GM18498 (cell line): Measurements from ENCODE around the gene KIF25.

ENCODE experiments used
- ATAC-seq: cut with Tn5 transposase; IDR thresholded peaks from one replicate; pipeline ENCODE4 v1.9.1; 2021; ENCODE audit warnings: mild to moderate bottlenecking, moderate library complexity; ENCODE audit not compliant: unreplicated experiment

Gene KIF25

GRCh38 chr6:168016176-168016620, 18.7 kb downstream of the KIF25 start:
- no peak for ATAC-seq

- ATAC-seq = no peak
Observed at GRCh38 chr6:168016721-168017525, 19.5 kb downstream of the KIF25 start.

GRCh38 chr6:168017629-168018028, 20.2 kb downstream of the KIF25 start:
- no peak for ATAC-seq

- ATAC-seq = no peak
Observed at GRCh38 chr6:168018664-168019063, 21.2 kb downstream of the KIF25 start.

GRCh38 chr6:168020242-168020641, 22.8 kb downstream of the KIF25 start:
- no peak for ATAC-seq

DNA sequence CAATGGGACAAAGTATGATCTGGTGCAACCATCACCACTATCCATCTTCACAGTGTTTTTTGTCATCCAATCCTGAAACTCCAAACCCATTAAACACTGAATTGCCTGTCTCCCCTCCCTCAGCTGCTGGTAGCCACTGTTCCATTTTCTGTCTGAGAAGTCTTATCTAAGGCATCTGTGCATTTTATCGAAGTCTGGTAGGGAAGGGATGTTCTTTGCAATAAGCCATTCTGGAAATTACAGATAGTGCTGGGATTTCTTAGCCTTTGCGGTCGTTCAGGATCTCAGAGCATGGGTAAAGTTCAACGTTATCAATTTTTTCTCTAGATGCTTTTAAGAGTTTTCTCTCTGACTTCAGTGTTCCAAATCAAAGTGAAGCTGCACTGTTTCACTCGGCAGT, 24.1 kb downstream of the KIF25 start:
- ATAC-seq = no peak

DNA sequence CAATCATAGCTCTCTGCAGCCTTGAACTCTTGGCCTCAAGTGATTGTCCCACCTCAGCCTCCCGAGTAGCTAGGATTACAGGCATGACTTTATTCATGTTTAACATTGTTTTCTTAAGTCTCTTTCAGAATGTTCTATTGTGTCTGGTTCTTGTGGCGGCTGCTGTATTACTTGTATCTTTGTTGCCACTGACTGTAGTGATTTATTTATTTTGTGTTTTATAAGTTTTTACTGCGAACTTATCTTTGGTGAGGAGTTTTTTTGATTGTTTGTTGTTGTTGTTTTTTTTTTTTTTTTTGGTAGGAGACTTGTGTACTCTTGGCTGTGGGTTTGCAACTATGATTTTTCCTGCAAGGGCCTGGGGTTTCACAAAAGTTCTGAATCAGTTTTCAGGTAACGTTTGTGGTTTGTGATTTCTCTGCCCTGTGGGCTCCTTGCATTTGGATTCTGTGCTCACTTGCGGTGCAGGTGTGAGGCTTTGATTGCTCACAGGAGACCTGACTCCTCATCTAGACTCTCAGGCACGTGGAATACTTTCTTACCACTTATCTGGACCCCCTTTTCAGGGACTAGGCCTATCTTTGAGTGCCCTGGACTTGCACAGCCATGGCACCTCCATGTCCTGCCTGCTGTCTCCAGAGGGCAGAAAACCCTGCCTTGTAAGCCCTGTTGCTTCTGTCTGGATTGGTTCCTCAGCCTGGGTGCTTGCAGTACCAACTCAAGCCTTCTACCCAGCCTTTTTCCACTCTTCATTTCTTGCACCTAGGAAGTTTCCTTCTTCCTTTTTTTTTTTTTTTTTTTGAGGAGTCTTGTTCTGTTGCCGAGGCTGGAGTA, 25.2 kb downstream of the KIF25 start:
- no peak for ATAC-seq

DNA sequence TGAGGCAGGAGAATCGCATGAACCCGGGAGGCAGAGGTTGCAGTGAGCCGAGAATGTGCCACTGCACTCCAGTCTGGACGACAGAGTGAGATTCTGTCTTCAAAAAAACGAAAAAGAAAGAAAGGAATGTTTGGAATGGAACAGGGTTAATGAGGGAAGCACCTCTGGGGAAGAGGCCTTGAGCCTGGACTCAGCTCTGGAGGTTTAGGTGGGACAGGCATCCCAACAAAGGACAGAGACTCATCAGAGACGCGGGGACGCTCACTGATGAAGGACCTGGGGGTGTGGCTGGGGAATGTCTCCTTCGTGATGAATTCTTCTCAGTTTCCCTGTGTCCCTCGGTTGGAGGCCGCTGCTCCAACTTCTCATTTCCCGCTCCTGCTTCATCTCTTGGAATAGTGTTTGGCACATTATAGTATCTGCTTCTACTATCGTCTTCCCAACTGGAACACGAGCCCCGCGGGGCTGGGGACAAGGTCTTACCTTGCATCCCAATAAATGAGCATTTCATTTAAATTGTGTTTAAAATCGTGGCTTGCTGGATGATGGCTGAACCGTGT, 27.6 kb downstream of the KIF25 start:
- no peak for ATAC-seq

GRCh38 chr6:168025831-168026710, 28.6 kb downstream of the KIF25 start:
- no peak for ATAC-seq

DNA sequence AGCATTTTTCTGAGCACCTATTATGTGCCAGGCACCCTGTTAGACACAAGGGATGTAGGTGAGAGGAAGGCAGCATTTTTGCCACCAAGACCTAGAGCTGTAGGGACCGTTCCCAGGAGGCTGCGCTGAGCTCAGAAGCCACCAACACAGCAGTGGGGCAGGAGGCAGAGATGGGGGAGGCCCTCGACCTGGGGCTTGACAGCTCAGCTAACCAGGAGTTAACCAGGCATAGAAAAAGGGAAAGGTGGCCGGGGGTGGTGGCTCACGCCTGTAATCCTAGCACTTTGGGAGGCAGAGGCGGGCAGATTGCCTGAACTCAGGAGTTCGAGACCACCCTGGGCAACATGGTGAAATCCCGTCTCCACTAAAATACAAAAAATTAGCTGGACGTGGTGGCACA, 29.5 kb downstream of the KIF25 start:
- ATAC-seq = no peak

GRCh38 chr6:168027521-168027920, 30.1 kb downstream of the KIF25 start:
- ATAC-seq = no peak

GRCh38 chr6:168028181-168028580, 30.7 kb downstream of the KIF25 start:
- ATAC-seq = no peak

DNA sequence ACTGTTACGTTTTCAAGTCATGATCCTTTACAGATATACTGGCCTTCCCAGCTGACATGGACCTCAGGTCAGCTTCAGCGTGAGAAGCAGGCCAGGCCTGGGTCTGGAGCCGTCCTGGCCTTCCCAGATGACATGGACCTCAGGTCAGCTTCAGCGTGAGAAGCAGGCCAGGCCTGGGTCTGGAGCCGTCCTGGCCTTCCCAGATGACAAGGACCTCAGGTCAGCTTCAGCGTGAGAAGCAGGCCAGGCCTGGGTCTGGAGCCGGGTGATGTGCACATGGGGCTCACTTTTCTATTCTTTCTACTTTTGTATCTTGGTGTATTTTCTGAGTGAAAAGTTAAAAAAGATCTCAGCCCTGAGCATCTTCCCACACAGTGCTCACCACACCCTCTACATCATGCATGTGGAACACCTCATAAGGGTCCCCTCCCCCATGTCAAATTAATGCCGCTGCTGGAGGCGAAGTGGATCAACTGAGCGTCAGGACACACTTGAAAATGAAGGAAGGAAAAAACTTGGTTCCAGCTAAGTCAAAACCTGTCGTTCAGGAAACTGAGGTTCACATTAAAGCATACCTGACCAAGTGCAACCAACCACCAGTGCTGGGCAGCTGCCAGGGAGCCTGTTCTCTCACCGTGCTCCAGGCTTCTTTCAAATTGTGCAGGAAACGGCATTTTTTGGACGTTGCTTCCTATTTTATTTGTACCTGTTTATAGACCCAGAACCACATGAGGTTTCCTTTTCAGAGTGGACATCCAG, 32.2 kb downstream of the KIF25 start:
- no peak for ATAC-seq

- ATAC-seq = no peak
Observed at GRCh38 chr6:168030218-168030746, 32.8 kb downstream of the KIF25 start.

- ATAC-seq = no peak
Observed at GRCh38 chr6:168030908-168031307, 33.4 kb downstream of the KIF25 start.

GRCh38 chr6:168031411-168031971, 34.0 kb downstream of the KIF25 start:
- no peak for ATAC-seq

DNA sequence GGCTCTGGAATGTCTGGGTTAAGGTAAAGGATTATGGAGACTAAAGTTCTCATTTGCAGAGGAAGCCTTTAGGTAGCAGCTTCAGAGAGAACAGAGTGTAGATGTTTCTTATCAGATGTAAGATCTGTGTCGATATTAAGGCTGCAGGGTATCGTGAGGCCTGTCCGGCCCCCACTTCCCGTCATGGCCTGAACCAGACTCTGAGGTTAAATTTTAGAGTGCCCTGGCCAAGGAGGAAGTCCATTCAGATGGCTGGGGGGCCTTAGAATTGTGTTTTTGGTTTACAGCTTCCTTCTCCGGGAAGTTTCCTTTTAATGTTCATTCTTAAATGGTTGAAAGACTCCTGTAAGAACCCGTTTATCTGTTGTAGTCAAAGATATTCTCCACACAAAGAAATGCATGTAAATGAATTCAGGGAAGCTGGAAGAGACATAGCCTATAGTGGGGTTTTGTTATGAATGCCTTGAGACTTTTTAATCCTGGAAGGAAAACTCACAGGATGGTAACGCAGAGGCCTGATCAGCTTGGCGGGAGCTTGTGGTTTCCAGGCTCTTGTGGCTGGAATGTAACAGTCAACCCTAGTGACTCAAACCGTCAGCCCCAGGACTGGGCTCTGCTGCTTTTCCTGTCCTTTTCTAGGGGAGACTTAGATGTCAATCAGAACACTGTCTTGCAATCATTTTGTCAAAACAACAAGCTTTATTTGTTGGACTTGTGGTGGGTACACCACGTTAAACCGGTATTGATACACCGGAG, 34.7 kb downstream of the KIF25 start:
- ATAC-seq = no peak

DNA sequence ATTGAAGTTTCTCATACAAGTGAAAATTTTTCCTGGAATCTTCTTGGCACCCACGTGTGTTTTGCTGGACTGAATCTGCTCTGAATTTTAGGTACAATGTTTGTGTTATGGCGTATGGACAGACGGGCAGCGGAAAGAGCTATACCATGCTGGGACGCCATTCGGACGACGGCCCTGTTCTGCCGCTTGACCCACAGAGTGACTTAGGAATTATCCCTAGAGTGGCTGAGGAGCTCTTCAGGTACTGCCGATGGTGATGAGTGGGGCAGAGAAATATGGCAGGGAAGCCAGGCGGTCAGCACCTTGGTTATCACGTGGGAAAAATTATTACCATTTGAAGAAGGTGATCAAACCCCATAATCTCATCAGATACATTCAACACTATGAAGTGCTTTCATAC, 36.3 kb downstream of the KIF25 start:
- ATAC-seq = no peak

DNA sequence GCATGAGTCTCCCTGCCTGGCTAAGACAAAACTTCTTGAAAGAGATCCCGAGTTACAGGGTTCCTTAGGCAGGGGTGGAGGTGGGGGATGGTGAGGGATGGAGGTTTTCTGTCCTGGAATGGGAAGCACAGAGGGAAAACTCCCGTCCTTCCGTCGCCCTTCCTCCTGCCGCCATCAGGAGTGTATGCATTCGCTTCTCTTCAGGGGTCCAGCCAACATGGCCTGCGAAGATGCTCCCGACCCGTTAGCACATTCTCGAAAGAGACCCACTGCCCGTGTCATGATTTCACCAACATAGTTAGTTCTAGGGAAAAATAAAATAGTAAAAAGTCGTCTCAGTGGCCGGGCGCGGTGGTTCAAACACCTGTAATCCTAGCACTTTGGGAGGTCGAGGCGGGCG, 37.1 kb downstream of the KIF25 start:
- ATAC-seq = no peak
